ENCODE results near the gene RNF207.
A peak's percentile ranks its signal among the peaks of the same experiment; 100 is the strongest.

The RNF207 gene

DNA sequence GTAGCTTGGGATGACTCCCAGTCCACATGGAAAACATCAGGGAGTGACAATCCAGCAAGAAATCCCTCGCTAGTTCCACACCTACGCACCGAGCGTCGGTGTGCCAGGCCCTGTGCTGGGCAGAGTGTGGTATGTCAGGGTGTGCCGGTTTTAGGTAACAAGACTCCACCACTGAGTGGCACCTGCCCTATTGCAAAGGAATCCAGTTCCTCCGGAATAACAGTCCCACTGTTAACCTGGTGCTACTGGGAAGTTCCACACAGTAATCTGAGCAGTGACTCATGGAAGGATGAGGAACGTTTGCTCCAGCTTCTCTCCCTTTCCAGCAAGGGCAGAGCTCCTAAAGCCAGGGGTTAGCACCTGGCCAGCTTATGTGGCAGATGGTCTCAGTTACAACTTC lies 14.3 kb downstream of the RNF207 start:
- H3K4me3 ChIP-seq (ENCODE audit: low read length), result no peak overlapping the region
- DNase-seq (ENCODE audit: low read depth), result peak; percentile 97
- TF ChIP-seq, protein P1, sequence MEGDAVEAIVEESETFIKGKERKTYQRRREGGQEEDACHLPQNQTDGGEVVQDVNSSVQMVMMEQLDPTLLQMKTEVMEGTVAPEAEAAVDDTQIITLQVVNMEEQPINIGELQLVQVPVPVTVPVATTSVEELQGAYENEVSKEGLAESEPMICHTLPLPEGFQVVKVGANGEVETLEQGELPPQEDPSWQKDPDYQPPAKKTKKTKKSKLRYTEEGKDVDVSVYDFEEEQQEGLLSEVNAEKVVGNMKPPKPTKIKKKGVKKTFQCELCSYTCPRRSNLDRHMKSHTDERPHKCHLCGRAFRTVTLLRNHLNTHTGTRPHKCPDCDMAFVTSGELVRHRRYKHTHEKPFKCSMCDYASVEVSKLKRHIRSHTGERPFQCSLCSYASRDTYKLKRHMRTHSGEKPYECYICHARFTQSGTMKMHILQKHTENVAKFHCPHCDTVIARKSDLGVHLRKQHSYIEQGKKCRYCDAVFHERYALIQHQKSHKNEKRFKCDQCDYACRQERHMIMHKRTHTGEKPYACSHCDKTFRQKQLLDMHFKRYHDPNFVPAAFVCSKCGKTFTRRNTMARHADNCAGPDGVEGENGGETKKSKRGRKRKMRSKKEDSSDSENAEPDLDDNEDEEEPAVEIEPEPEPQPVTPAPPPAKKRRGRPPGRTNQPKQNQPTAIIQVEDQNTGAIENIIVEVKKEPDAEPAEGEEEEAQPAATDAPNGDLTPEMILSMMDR (IDR thresholded peaks at IDR 0.05; ENCODE audit: insufficient read depth, low read depth, low read length, missing control alignments), result no peak

DNA sequence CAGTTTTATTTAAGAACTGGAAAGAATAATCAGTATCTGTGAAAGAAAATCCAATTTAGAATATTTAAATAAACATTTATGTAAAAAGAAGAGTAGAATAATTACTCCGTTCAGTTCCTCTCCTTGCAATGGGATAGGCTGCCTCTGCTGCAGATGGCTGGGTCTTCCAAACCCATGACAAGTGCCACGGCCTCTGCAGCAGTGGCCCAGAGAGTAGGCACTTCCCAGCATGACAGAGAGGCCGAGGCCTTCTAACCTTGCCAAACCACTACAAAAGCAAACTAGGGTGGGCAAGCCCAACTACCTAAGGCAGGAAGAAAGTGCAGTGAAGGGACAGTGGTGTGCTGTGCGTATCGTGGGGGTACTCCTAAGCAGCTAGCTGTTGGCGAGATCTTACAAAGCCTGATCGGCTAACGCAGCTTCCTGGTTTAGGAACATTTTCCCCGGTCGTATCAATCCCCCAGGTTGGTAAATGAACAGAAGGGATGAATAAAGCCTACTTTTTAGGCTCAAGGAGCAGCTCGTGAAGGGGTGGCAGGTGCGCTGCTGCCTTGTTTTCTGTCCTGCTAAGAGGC lies 15.4 kb downstream of the RNF207 start:
- no peak overlapping the region for H3K4me3 ChIP-seq (ENCODE audit: low read length)
- DNase-seq (ENCODE audit: low read depth), result no peak
- TF ChIP-seq, protein P1 (IDR thresholded peaks at IDR 0.05; ENCODE audit: insufficient read depth, low read depth, low read length, missing control alignments), result no peak

DNA sequence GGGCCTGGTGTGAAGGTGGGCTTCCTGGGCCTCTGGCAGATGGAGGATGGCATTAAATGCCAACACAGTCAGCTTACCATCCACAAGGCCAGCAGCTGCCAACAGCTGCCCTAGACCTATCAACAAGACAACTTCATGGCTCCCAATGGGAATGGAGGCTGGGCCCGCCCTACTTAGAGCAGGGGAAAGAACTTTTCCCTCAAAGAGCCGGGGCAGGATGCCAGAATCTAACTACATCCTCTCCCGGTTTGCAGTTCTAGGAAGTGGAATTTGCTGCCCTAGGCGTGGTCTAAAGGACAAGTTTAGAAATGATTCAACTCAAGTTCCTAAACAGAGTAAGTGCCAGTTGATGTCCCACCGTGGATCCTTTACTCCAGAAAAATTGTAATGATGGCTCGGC lies 16.7 kb downstream of the RNF207 start:
- H3K4me3 ChIP-seq (ENCODE audit: low read length), result no peak overlapping the region
- peak; percentile 30 for DNase-seq (ENCODE audit: low read depth)
- TF ChIP-seq, protein P1 (IDR thresholded peaks at IDR 0.05; ENCODE audit: insufficient read depth, low read depth, low read length, missing control alignments), result no peak

DNA sequence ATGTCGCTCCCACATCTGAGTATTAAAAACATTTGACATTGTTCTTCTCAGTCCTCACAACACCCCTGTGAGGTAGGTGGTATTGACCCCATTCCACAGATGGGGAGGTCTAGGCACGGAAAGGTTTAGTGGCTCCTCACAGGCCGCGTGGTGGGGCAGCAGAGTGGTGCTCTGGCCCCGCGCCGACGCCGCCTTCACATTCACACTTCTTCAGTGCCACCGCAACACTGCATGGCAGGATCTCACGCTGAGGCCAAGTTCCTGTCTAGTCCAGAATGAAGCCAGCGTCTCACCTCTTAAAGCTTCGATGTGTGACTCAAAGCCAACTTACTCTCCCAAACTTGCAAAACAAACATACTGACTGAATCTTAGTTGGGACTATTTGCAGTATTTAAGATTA lies 17.7 kb downstream of the RNF207 start:
- TF ChIP-seq, protein P1 (IDR thresholded peaks at IDR 0.05; ENCODE audit: insufficient read depth, low read depth, low read length, missing control alignments), result no peak
- no peak for DNase-seq (ENCODE audit: low read depth)
- H3K4me3 ChIP-seq (ENCODE audit: low read length), result no peak overlapping the region

DNA sequence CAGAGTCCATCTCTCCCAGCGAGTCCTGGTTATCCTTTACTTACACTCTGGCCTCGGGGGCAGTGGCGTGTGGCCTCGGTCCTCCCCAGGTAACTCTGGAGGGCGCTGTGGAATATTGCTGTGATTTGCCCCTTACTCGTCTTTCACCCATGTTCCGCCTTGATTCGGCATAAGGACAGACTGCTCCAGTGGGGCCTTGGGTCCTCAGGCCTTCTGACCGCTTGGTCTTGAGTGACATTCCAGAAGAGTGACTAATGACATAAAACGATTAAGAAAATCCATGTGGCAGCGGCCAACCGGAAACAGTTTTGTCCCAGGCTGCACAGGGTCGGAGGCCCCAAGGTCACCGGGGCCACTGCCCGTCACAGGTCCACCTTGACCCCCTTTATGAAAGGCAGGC lies 18.8 kb downstream of the RNF207 start:
- TF ChIP-seq, protein P1 (IDR thresholded peaks at IDR 0.05; ENCODE audit: insufficient read depth, low read depth, low read length, missing control alignments), result no peak
- no peak for DNase-seq (ENCODE audit: low read depth)
- no peak overlapping the region for H3K4me3 ChIP-seq (ENCODE audit: low read length)

DNA sequence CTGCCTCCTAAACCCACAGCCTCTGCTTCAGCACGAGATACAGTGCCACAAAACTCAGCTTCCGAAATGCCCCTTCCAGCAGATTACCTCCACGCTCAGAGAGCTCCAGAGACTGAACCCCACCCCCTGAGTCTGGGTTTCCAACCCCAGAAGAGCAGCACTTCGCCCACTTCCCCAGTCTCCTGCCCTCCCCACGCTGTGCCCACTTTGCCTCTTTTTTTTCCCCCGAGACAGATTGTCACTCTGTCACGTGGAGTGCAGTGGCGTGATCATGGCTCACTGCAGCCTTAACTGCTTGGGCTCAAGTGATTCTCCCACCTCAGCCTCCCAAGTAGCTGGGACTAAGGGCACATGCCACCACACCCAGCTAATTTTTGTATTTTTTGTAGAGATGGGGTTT lies 19.7 kb downstream of the RNF207 start:
- TF ChIP-seq, protein P1 (IDR thresholded peaks at IDR 0.05; ENCODE audit: insufficient read depth, low read depth, low read length, missing control alignments), result no peak
- no peak for DNase-seq (ENCODE audit: low read depth)
- no peak overlapping the region for H3K4me3 ChIP-seq (ENCODE audit: low read length)

DNA sequence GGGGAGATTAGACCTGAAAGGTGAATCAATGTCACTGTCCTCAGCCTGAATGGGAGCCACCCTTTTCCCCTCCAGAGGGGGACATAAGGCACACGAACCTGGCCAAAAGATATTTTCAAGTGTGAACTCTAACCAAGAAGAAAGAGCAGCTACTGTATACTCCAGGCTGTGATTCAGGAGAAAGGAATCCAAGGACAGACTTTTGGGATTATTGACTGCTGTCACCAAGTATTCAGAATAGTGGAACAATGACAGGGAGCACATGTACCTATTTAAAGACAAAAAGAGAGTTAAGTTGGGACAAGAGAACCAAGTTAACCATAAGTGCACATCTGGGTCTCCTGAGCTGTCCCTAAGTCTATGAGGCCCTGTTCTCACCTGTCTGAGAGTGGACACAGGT lies 27.5 kb downstream of the RNF207 start:
- DNase-seq (ENCODE audit: low read depth), result no peak
- H3K4me3 ChIP-seq (ENCODE audit: low read length), result no peak overlapping the region
- TF ChIP-seq, protein P1 (IDR thresholded peaks at IDR 0.05; ENCODE audit: insufficient read depth, low read depth, low read length, missing control alignments), result no peak
